ENCODE measurements around the gene SRSF11.
"Not testable (repeated sequence)": the region's sequence is repeated elsewhere in the genome, so short reads cannot be mapped to it uniquely, and the experiment has no call there.

Gene SRSF11

GRCh38 chr1:70221238-70222121, at the start of gene SRSF11:
Gene SRSF11, plus strand, starts transcription at chr1:70221380. Its CDS starts 257 bp downstream, at chr1:70221637.
- DNase-seq = peak; percentile 95 to 98

GRCh38 chr1:70171512-70171911, 49.7 kb upstream of the SRSF11 start:
- no peak for DNase-seq

GRCh38 chr1:70185181-70185580, 36.0 kb upstream of the SRSF11 start:
- DNase-seq = not testable (repeated sequence)

- DNase-seq = no peak
These were observed 32.7 kb upstream of the SRSF11 start for GRCh38 chr1:70188522-70188921.

GRCh38 chr1:70190180-70190579, 31.0 kb upstream of the SRSF11 start:
- DNase-seq = no peak

- not testable (repeated sequence) for DNase-seq
These were observed 28.7 kb upstream of the SRSF11 start for GRCh38 chr1:70192446-70192845.

DNA sequence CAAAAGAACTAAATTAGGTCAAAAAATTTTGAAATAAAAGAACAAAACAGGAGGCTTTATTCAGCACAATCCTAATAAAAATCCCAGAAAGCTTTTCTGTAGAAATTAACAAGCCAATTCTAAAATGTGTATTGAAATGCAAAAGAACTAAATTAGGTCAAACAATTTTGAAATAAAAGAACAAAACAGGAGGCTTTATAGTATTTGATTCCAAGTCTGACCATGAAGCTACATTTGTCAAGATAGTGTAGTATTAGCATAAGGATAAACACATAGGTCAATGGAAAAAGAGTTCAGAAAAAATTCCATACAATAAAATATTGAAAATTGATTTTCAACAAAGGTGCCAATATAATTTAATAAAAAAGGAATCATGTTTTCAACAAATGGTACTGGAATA, 26.6 kb upstream of the SRSF11 start:
- DNase-seq = no peak

- DNase-seq = no peak
These were observed 25.8 kb upstream of the SRSF11 start for GRCh38 chr1:70195342-70195741.

- DNase-seq = no peak
These were observed 24.8 kb upstream of the SRSF11 start for GRCh38 chr1:70196333-70196732.

GRCh38 chr1:70200065-70200464, 21.1 kb upstream of the SRSF11 start:
- DNase-seq = no peak

DNA sequence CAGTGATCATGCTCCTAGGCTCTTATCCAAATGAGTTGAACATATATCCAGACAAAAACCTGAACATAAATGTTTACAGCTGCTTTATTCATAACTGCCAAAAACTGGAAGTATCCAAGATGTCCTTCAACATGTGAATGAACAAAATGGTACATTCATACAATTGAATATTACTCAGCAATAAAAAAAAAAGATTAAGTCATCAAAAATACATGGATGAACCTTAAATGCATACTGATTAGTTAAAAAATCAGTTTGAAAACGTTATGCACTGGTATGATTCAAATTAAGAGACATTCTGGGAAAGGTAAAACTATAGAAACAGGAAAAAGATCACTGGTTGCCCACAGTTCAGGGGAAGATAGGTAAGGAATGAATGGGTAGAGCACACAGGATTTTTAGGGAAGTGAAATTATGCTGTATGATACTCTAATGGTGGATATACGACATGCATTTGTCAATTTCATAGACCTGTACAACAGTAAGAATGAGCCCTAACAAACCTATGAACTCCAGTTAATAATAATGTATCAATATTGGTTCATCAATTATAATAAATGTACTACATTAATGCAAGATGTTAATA, 18.9 kb upstream of the SRSF11 start:
- no peak for DNase-seq

DNA sequence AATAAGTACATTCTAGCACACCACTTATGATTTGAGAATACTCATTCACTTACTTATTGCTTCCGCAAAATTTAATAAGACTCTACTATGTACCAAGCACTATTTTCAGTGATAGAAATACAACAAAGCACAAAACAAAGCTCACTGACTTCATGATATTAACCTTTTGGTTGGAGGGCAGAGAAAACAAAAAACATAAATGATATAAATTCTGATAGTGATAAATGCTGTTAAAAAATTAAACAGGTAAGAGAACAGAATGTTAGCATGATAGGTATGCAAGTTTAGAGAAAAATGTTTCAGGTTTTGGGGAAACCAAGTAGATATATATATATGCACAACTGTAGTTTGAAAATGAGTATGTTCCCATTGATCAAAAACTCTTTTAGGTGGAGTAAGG, 17.0 kb upstream of the SRSF11 start:
- DNase-seq = no peak

- DNase-seq = no peak
These were observed 16.6 kb upstream of the SRSF11 start for GRCh38 chr1:70204600-70204999.

DNA sequence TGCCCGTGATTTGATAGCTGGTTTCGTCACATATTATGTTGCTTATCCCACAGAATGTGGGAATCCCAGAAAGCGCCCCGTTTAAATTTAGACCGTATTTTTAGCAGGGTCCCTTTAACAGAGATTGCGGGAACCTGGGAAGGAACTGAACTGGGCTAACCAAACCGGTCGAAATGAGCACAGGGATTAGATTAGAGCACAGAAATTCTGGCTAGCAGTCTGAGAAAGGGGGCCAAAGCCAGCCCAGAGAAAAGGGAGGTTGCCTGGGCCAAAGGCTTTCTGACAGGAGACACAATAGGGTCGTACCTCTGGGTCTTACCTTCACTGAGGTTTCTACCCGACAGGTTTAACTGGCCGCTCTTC, 16.1 kb upstream of the SRSF11 start:
- DNase-seq = no peak

GRCh38 chr1:70205434-70206118, 15.6 kb upstream of the SRSF11 start, which contains the start of gene LRRC40:
Gene LRRC40, minus strand, starts transcription at chr1:70205579. Its CDS starts 39 bp downstream, at chr1:70205540.
- peak; percentile 94 for DNase-seq

DNA sequence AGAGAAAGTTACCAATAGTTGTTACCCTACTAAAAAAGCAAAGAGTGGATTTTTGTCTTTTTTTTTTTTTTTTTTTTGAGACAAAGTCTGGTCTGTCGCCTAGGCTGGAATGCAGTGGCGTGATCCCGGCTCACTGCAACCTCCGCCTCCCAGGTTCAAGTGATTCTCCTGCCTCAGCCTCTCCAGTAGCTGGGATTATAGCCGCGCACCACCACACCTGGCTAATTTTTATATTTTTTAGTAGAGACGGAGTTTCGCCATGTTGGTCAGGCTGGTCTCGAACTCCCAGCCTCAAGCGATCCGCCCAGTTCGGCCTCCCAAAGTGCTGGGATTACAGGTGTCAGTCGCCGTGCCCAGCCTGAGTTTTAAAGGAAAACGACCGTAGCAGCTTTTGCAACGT, 14.3 kb upstream of the SRSF11 start:
- DNase-seq = not testable (repeated sequence)

- DNase-seq = no peak
These were observed 13.7 kb upstream of the SRSF11 start for GRCh38 chr1:70207492-70207891.

DNA sequence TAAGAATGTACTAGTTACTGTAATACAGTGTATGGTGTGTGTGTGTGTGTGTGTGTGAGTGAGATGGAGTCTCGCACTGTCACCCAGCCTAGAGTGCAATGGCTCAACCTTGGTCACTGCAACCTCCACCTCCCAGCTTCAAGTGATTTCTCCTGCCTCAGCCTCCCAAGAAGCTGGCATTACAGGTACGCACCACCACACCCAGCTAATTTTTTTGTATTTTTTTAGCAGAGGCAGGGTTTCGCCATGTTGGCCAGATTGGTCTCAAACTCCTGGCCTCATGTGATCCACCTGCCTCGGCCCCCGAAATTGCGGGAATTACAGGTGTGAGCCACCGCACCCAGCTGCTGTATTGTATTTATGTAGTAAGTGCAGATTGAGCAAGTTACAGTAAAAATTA, 12.9 kb upstream of the SRSF11 start:
- DNase-seq = no peak

- no peak for DNase-seq
These were observed 10.4 kb upstream of the SRSF11 start for GRCh38 chr1:70210820-70211219.

- DNase-seq = no peak
These were observed 9.6 kb upstream of the SRSF11 start for GRCh38 chr1:70211541-70211940.

DNA sequence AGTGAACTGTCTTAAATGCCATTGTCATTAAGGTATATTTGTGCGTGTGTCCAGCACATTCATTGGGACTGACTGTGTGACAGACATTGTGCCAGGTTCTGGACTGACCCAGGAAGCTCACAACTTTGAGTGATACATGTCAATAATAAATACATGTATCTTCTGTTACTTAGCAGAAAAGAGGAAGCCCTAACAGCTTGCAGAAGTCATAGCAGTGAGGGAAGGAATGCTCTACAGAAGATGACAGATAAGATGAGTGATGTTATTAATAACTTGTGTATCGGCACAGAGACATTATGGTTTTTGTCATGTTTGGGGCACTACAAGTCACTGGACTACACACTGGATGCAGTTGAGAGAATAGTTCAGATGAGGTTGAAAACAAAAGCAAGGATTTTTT, 1.2 kb upstream of the SRSF11 start:
- no peak for DNase-seq

- no peak for DNase-seq
These were observed 503 bp upstream of the SRSF11 start for GRCh38 chr1:70220517-70221237.

DNA sequence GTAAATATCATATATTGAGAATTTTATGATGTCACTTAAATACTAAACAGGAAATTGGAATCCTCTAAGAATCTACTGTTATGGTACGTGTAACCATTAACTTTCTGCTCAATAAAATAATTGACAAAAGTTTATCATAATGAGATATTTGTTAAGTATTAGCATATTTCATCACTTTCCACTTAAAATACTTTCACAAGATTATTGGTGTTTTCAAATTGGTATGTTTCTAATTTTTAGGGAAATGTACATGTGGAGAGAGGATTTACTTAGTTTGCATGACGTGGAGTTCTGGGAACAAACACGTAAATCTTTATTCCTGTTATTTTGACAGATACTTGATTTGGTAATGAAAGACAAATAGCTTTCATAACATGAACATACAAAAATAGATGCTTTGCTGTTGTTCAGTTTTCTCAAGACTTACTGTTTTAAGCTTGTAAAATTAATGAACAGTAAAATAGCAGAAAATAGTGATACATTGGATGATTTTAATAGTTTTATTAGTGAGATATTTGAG, 1.6 kb downstream of the SRSF11 start:
- DNase-seq = no peak
